Smooth muscle cell (in vitro differentiated cells): ENCODE data around the gene GUCY2C. TPM values are rescaled to one million over a fixed set of nuclear protein-coding genes. Genes with fewer than 3 reads are reported as not detected.

ENCODE experiments used
- DNase-seq: peaks from one replicate; lab custom pipeline; 2025; ENCODE audit not compliant: unreplicated experiment; lab: John Stamatoyannopoulos, UW
- H2AFZ ChIP-seq: fragments of 200-600 bp; sonication (generic); 2 replicates; pipeline ENCODE4 v1.6.0; 2016; ENCODE audit warnings: antibody characterized with exemption, low read depth, mild to moderate bottlenecking
- H3F3A ChIP-seq: fragments of 200-600 bp; sonication (generic); 2 replicates; pipeline ENCODE4 v1.6.0; 2017; ENCODE audit warnings: antibody characterized with exemption, low read depth
- H3K27ac ChIP-seq: fragments of 200-600 bp; sonication (generic); 2 replicates; pipeline ENCODE4 v1.5.1; 2016; ENCODE audit warnings: low read depth, mild to moderate bottlenecking
- H3K27me3 ChIP-seq: fragments of 200-600 bp; sonication (generic); 2 replicates; pipeline ENCODE4 v1.6.1; 2016; ENCODE audit warnings: low read depth, mild to moderate bottlenecking
- H3K36me3 ChIP-seq: fragments of 200-600 bp; sonication (generic); 2 replicates; pipeline ENCODE4 v1.5.1; 2016; ENCODE audit warnings: low read depth
- H3K4me1 ChIP-seq: fragments of 200-600 bp; sonication (generic); 2 replicates; pipeline ENCODE4 v1.5.1; 2016; ENCODE audit warnings: low read depth
- H3K4me2 ChIP-seq: fragments of 200-600 bp; sonication (generic); 2 replicates; pipeline ENCODE4 v1.6.0; 2016; ENCODE audit warnings: mild to moderate bottlenecking
- H3K4me3 ChIP-seq: fragments of 200-600 bp; sonication (generic); 2 replicates; pipeline ENCODE4 v1.5.1; 2016; ENCODE audit warnings: mild to moderate bottlenecking
- H3K79me2 ChIP-seq: fragments of 200-600 bp; sonication (generic); 2 replicates; pipeline ENCODE4 v1.6.0; 2016; ENCODE audit warnings: low read depth, mild to moderate bottlenecking
- H3K9ac ChIP-seq: fragments of 200-600 bp; sonication (generic); 2 replicates; pipeline ENCODE4 v1.6.0; 2016; ENCODE audit warnings: low read depth
- H3K9me3 ChIP-seq: fragments of 200-600 bp; sonication (generic); replicated peaks from 2 replicates; pipeline ENCODE4 v1.5.1; 2016; ENCODE audit warnings: low read depth
- H4K20me1 ChIP-seq: fragments of 200-600 bp; sonication (generic); 2 replicates; pipeline ENCODE4 v1.6.0; 2016; ENCODE audit warnings: low read depth
- whole genome bisulfite sequencing: methylation state at CpG from one replicate; pipeline ENCODE4 v1.1.7; 2016; ENCODE audit warnings: low lambda C conversion rate; 5-methylcytosine and 5-hydroxymethylcytosine counted together
- polyA plus RNA-seq: library from polyadenylated mRNA; unstranded; fragments of >200 nt; fragmentation: Nextera tagmentation; extraction: Ambion mirVana; gene quantifications from 2 replicates; pipeline ENCODE4 v1.2.1, GENCODE V29; 2016
- total RNA-seq: library from RNA; depleted of rRNA; stranded (reverse); fragments of >200 nt; gene quantifications from 2 replicates; pipeline ENCODE4 v1.2.3, GENCODE V29; 2014
- TF ChIP-seq, protein P1 (sequence below): fragments of 200-600 bp; sonication (generic); IDR thresholded peaks from 2 replicates; pipeline ENCODE4 v1.5.1; 2017; ENCODE audit warnings: borderline replicate concordance, mild to moderate bottlenecking, antibody characterized with exemption; ENCODE audit not compliant: insufficient read depth, poor library complexity, severe bottlenecking

The GUCY2C gene
- total and polyA plus RNA-seq, 2 experiments from 2014 or later: not detected

DNA sequence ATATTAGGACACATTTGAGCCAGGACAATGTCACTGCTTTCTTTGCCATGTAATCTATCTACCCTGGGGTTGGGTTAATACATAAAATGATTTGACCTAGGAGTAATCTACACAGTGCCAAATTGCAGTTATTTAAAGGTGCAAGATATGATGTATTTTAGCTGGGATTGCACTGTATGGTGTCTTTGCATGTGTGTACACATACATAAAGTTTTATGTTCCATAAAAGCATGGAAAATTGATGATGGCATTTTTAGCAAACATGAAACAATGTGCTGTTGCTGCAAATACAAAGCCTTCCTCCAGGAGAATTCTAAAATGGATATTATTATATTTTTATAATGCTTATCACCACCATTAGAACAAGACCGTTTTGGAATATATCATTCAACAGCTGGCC is 104.7 kb downstream of the GUCY2C start:
- Histone ChIP-seq H3K27ac (no peak overlapping the region), H3K79me2 (no peaks in the 10 kb centered on the region), H3K36me3 (no peaks in the 10 kb centered on the region), H4K20me1 (no peaks in the 10 kb centered on the region), H3K4me2 (no peak overlapping the region), H3K9ac (no peak overlapping the region), H3K27me3 (no peaks in the 10 kb centered on the region), H2AFZ (no peak overlapping the region), H3K9me3 (no peaks in the 10 kb centered on the region), H3K4me3 (no peak overlapping the region), H3K4me1 (no peaks in the 10 kb centered on the region), H3F3A (no peaks in the 10 kb centered on the region)
- WGBS: 82% methylated on average over 1 of the region's 1 CpG
- TF ChIP-seq, protein P1, sequence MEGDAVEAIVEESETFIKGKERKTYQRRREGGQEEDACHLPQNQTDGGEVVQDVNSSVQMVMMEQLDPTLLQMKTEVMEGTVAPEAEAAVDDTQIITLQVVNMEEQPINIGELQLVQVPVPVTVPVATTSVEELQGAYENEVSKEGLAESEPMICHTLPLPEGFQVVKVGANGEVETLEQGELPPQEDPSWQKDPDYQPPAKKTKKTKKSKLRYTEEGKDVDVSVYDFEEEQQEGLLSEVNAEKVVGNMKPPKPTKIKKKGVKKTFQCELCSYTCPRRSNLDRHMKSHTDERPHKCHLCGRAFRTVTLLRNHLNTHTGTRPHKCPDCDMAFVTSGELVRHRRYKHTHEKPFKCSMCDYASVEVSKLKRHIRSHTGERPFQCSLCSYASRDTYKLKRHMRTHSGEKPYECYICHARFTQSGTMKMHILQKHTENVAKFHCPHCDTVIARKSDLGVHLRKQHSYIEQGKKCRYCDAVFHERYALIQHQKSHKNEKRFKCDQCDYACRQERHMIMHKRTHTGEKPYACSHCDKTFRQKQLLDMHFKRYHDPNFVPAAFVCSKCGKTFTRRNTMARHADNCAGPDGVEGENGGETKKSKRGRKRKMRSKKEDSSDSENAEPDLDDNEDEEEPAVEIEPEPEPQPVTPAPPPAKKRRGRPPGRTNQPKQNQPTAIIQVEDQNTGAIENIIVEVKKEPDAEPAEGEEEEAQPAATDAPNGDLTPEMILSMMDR: no peak
- no peak for DNase-seq

DNA sequence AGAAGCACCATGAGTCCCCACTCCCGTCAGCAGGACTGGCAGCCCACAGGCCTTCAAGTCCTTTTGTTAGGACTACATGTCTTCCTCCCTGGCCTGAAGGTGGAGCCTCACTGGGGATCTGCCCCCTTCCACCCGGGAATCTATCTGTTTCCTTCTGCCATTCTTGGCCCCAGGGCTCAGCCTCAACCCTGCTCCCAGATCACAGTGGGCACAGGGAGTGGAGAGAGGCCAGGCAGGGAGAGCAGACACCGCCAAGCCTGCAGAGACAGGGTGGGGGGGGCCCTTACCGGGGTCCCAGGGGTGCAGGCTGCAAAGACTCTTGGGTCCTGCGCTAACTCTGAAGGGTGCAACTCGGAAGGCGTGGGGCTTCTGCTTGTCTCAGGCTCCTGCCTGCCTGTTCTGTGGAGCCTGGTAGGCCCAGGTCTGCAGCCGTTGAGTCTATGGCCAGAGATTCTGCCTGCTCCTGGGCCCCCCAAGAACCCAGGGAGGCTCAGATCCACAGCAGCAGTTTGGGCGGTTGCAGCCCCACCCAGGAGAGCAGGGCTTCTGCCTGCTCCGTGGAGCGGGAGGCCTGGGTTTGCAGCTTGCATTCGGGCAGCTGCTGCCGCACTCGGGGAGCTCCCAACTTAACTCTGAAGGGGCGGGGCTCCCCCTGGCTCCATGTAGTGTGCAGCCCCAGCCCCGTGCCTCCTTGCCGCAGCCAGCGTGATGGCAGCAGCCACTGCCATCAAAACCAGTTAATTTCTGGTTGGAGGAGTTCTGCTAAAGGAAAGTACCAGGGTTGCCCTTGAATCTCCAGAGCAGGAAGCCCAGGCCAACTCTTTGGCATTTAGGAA is 107.0 kb downstream of the GUCY2C start:
- H3K36me3 ChIP-seq: no peaks in the 10 kb centered on the region
- no peaks in the 10 kb centered on the region for H3F3A ChIP-seq
- H2AFZ ChIP-seq: no peak overlapping the region
- TF ChIP-seq, protein P1: no peak
- H3K4me1 ChIP-seq: no peaks in the 10 kb centered on the region
- no peak overlapping the region for H3K4me2 ChIP-seq
- no peak overlapping the region for H3K4me3 ChIP-seq
- no peaks in the 10 kb centered on the region for H3K9me3 ChIP-seq
- no peak overlapping the region for H3K9ac ChIP-seq
- H4K20me1 ChIP-seq: no peaks in the 10 kb centered on the region
- H3K27ac ChIP-seq: no peak overlapping the region
- WGBS: 87% methylated on average over 17 of the region's 18 CpGs
- DNase-seq: no peak
- H3K27me3 ChIP-seq: no peaks in the 10 kb centered on the region
- H3K79me2 ChIP-seq: no peaks in the 10 kb centered on the region

- Histone ChIP-seq H4K20me1 (no peaks in the 10 kb centered on the region), H3K4me1 (no peaks in the 10 kb centered on the region), H2AFZ (no peak overlapping the region), H3K9me3 (no peaks in the 10 kb centered on the region), H3K79me2 (no peaks in the 10 kb centered on the region), H3K4me3 (no peak overlapping the region), H3K27ac (no peak overlapping the region), H3K36me3 (no peaks in the 10 kb centered on the region), H3K27me3 (no peaks in the 10 kb centered on the region), H3F3A (no peaks in the 10 kb centered on the region), H3K4me2 (no peak overlapping the region), H3K9ac (no peak overlapping the region)
- TF ChIP-seq, protein P1: no peak
- 87% methylated on average over 3 of the region's 3 CpGs for WGBS
- no peak for DNase-seq
Measured at GRCh38 chr12:14588571-14588970, 107.8 kb downstream of the GUCY2C start.

- WGBS: 95% methylated on average over 8 of the region's 8 CpGs
- H3K4me2 ChIP-seq: no peak overlapping the region
- H3K79me2 ChIP-seq: no peaks in the 10 kb centered on the region
- H3K36me3 ChIP-seq: no peaks in the 10 kb centered on the region
- H3K9ac ChIP-seq: no peak overlapping the region
- H3K9me3 ChIP-seq: no peaks in the 10 kb centered on the region
- no peak overlapping the region for H3K27ac ChIP-seq
- DNase-seq: no peak
- H3K27me3 ChIP-seq: no peaks in the 10 kb centered on the region
- TF ChIP-seq, protein P1: no peak
- no peaks in the 10 kb centered on the region for H3F3A ChIP-seq
- H2AFZ ChIP-seq: no peak overlapping the region
- H3K4me1 ChIP-seq: no peaks in the 10 kb centered on the region
- H4K20me1 ChIP-seq: no peaks in the 10 kb centered on the region
- H3K4me3 ChIP-seq: no peak overlapping the region
Measured at GRCh38 chr12:14578646-14579045, 117.8 kb downstream of the GUCY2C start.
